Activated T-cell treated with anti-CD3 and anti-CD28 coated beads, Interleukin-2, amount 50 U/mL, for 24 hours (primary cell): ENCODE data around the gene FOXO6.

ENCODE experiments used
- DNase-seq: peaks from one replicate; pipeline ENCODE4 v3.0.0-alpha.2; 2020
- H3K27ac Mint-ChIP-seq: 2 replicates; pipeline ENCODE4 v1.8.0; 2020; ENCODE audit warnings: mild to moderate bottlenecking, mixed read lengths
- H3K27me3 Mint-ChIP-seq: 2 replicates; pipeline ENCODE4 v1.8.0; 2020; ENCODE audit warnings: mixed read lengths
- H3K36me3 Mint-ChIP-seq: 2 replicates; pipeline ENCODE4 v1.8.0; 2020; ENCODE audit warnings: low read depth, mixed read lengths
- H3K4me1 Mint-ChIP-seq: 2 replicates; pipeline ENCODE4 v1.8.0; 2020; ENCODE audit warnings: low read depth, mixed read lengths
- H3K4me3 Mint-ChIP-seq: 2 replicates; pipeline ENCODE4 v1.8.0; 2020; ENCODE audit warnings: mild to moderate bottlenecking, moderate library complexity, mixed read lengths
- H3K9me3 Mint-ChIP-seq: 2 replicates; pipeline ENCODE4 v1.8.0; 2020; ENCODE audit warnings: mixed read lengths

Gene FOXO6

GRCh38 chr1:41430582-41430981 lies 69.3 kb downstream of the FOXO6 start:
- no peaks in the 10 kb centered on the region for H3K36me3 Mint-ChIP-seq
- H3K4me3 Mint-ChIP-seq: no peak overlapping the region
- no peaks in the 10 kb centered on the region for H3K9me3 Mint-ChIP-seq
- H3K27me3 Mint-ChIP-seq: peaks cover 37% of the 10 kb centered on the region
- DNase-seq: no peak
- no peaks in the 10 kb centered on the region for H3K4me1 Mint-ChIP-seq
- no peak overlapping the region for H3K27ac Mint-ChIP-seq

DNA sequence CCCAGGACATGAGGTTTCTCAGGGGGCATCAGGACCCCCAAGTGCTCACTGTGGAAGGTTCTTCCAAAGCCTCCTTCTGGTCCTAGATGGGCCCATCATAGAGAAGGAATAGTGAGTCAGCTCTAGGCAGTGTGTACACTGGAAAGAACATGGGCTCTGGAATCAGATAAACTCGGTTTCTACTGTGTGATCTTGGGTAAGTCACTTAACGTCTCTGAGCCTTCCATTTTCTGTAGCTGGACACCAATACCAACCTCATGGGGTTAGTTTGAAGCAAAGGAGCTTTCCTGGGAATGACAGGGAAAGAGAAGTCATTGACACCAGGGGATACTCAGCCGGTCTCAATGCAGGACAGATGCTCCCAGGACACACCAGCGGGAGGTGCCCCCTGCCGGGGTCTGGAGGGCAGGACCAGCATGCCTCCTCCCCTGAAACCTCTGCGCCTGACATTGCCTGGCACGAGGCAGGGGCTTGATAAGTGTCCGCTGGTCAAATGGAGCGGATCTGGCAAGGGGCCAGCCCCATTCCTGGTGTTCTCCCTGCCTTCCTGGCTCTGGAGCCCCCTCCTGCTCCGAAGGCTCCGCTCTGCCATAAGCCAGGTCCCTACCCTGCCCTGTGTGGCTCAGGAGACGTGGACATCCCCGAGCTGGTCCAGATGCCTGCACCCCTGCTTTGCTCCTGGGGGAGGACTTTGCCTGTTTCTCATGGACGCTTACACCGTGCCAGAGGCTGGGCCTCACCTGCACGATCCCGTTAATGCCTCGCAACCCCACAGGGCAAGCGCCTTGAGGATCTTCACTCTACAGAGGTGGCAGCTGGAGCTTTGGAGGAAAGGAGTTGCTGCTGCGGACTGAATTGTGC lies 70.5 kb downstream of the FOXO6 start:
- Mint-ChIP-seq H3K4me1 (no peaks in the 10 kb centered on the region), H3K36me3 (no peaks in the 10 kb centered on the region), H3K27me3 (peaks cover 39% of the 10 kb centered on the region), H3K9me3 (no peaks in the 10 kb centered on the region), H3K27ac (no peak overlapping the region), H3K4me3 (no peak overlapping the region)
- DNase-seq: no peak
